GM21447 (cell line): ENCODE data around the gene GGT5.

Experiments used
- ATAC-seq: cut with Tn5 transposase; IDR thresholded peaks from one replicate; pipeline ENCODE4 v1.9.1; 2021; ENCODE audit not compliant: unreplicated experiment

Gene GGT5

GRCh38 chr22:24171822-24172221, 73.1 kb downstream of the GGT5 start:
- ATAC-seq, result no peak

DNA sequence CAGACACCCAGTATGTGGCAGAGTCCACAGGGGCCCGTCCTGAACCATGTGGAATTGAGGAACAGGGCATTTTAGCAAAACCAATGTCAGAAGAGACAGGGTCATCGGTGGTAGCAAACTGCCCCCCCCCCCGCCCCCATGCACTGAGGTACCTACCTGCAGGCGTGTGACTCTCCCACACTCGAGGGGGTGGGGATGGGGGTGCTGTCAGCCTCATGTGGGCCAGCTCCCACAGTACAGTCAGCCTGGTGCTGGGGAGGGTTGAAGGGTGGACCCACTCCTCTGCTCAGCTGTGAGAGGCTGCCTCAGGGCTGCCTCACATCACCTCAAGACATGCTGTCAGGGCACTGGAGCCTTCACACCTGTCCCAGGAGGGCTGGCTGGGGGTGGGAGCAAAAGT, 74.2 kb downstream of the GGT5 start:
- no peak for ATAC-seq

- ATAC-seq, result no peak
Observed at GRCh38 chr22:24170188-24170587, 74.7 kb downstream of the GGT5 start.
